ENCODE measurements around the gene LSM5. TPM values are rescaled to one million over a fixed set of nuclear protein-coding genes. Genes with fewer than 3 reads are reported as not detected.

Gene LSM5
- total and polyA plus RNA-seq, 9 of the 15 experiments (the other 6 are each of a cell fraction or from before 2014, with no cell fraction given), result 36.3 to 620 (median 186) TPM

GRCh38 chr7:32539366-32539765, 49.2 kb upstream of the LSM5 start (continued):
- TF ChIP-seq ZNF124 (CRISPR knock-in tag; IDR thresholded peaks at IDR 0.05) (no peak), RHOXF2B (CRISPR knock-in tag; conservative IDR thresholded peaks at IDR 0.05) (no peak), PTRF (tag; IDR thresholded peaks at IDR 0.05) (peak; percentile 79), GABPB1 (CRISPR knock-in tag; IDR thresholded peaks at IDR 0.05) (no peak), HCFC1 (IDR thresholded peaks at IDR 0.05; ENCODE audit: low read depth, low read length) (no peak), CXXC5 (CRISPR knock-in tag; IDR thresholded peaks at IDR 0.05) (peak; percentile 54; the same call in 1 of the 2 replicates), ILK (tag; IDR thresholded peaks at IDR 0.05; ENCODE audit: borderline replicate concordance, low read depth) (peak; percentile 46; the same call in 1 of the 2 replicates), CREB3L1 (IDR thresholded peaks at IDR 0.05; ENCODE audit: borderline replicate concordance, low read depth) (no peak), FOXA3 (CRISPR knock-in tag; conservative IDR thresholded peaks at IDR 0.05 in 1 of 2, IDR thresholded peaks at IDR 0.05 in 1 of 2) (no peak), CCNT2 (IDR thresholded peaks at IDR 0.05; ENCODE audit: borderline replicate concordance, extremely low read depth, insufficient read length, low read depth, low read length) (no peak), SIN3A (IDR thresholded peaks at IDR 0.05; ENCODE audit: borderline replicate concordance in 2 of 2, control insufficient read depth in 1 of 2, low read depth in 2 of 2, low read length in 2 of 2) (no peak), NFE2 (IDR thresholded peaks at IDR 0.05; ENCODE audit: low read depth) (no peak), SRSF3 (IDR thresholded peaks at IDR 0.05; ENCODE audit: insufficient read depth, low read length) (no peak), RCOR1 (IDR thresholded peaks at IDR 0.05; ENCODE audit: borderline replicate concordance in 1 of 2, low read depth in 2 of 2, low read length in 2 of 2) (no peak), TCF7L2 (IDR thresholded peaks at IDR 0.05; ENCODE audit: low read depth, low read length) (no peak), SMARCB1 (IDR thresholded peaks at IDR 0.05; ENCODE audit: insufficient read length, low read depth) (no peak), NFATC3 (IDR thresholded peaks at IDR 0.05) (no peak), MEF2D (tag; conservative IDR thresholded peaks at IDR 0.05; ENCODE audit: low read depth) (peak; percentile 69; the same call in 1 of the 2 replicates), NR2C1 (IDR thresholded peaks at IDR 0.05) (no peak), NR2C1 (tag; IDR thresholded peaks at IDR 0.05) (peak; percentile 78), ZNF3 (CRISPR knock-in tag; IDR thresholded peaks at IDR 0.05) (no peak), L3MBTL2 (IDR thresholded peaks at IDR 0.05) (no peak), ZNF384 (IDR thresholded peaks at IDR 0.05; ENCODE audit: low read depth, low read length) (no peak), ZNF184 (CRISPR knock-in tag; IDR thresholded peaks at IDR 0.05) (no peak), ZNF717 (CRISPR knock-in tag; IDR thresholded peaks at IDR 0.05) (no peak), SRSF1 (IDR thresholded peaks at IDR 0.05; ENCODE audit: low read depth, low read length) (no peak), ZNF41 (CRISPR knock-in tag; conservative IDR thresholded peaks at IDR 0.05) (peak; percentile 79), SUPT5H (IDR thresholded peaks at IDR 0.05) (no peak), ZNF639 (CRISPR knock-in tag; conservative IDR thresholded peaks at IDR 0.05 in 1 of 2, IDR thresholded peaks at IDR 0.05 in 1 of 2) (peak in 1 of 2 experiments; percentile 64; a peak in 1 of 4 replicates)

Measured in K562 (cell line).